NCI-H345 treated with DMSO at 0.1 percent for 48 hours (cell line): ENCODE results near the gene FRK.

Source experiments
- DNase-seq: peaks from one replicate; lab custom pipeline; 2025; ENCODE audit not compliant: unreplicated experiment; lab: John Stamatoyannopoulos, UW

FRK gene

DNA sequence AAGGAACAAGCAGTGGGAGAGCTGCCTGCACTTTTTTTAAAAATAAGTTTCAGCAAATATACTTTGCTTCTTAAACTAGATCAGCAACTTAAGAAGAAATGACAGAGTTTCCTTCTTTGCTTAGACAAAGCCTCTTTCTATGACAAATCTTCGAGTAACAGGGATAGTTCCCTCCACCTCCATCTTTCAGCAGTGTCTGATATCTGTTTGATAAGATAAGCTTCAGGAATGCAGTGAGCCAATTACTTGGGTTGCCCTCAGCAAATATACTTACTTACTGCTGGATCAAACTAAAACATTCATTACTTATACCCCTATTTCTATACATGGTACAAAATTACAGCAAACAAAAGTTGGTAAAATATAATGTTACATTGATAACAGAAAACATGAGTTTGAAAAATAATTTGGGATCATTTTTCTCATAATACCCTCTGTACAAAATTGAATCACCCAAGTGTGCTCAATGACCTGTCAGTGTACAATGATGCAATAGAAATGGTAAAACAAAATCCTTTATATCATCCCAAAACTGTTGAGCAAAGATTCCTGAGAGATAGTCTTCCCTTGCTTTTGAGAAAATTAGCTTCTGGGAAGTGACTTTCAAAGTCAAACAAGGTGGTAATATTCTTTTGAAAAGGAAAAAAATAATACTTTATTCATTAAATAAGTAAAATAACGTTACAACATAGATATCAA is 24.5 kb downstream of the FRK start:
- no peak for DNase-seq

DNA sequence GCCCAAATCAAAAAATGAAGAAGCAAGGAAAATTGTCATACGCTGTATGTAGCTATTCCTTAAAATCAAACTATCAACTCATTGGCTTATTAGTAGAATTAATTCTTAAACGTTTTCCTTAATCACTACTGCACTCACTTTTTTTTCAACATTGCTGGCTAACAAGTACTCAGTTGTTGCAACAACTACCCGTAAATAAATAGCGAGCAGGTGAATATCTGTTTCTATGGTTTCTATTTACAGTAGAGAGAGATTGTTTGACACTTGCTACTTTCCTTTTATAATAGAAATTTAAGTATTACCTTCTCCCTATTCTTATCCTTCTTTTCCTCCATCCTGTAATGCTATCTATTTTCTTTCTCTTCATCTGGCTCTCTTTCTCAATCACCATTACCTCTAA is 25.1 kb downstream of the FRK start:
- no peak for DNase-seq

DNA sequence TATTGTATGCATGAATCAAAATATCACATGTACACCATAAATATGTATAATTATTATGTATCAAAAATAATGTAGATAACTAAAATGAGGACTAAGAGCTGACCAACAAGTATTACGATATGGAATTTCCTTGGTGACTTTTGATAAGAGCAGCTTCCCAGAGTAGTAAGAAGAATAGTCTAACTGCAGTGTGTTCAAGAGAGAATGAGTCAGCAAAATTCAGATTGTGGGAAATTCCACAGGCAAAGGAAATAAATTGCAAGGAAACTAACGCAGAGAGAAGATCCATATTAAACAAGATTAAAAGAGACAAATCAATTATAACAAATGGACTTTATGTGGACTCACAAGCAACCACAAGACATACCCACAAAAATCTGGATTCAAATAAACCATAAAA is 26.4 kb downstream of the FRK start:
- no peak for DNase-seq

DNA sequence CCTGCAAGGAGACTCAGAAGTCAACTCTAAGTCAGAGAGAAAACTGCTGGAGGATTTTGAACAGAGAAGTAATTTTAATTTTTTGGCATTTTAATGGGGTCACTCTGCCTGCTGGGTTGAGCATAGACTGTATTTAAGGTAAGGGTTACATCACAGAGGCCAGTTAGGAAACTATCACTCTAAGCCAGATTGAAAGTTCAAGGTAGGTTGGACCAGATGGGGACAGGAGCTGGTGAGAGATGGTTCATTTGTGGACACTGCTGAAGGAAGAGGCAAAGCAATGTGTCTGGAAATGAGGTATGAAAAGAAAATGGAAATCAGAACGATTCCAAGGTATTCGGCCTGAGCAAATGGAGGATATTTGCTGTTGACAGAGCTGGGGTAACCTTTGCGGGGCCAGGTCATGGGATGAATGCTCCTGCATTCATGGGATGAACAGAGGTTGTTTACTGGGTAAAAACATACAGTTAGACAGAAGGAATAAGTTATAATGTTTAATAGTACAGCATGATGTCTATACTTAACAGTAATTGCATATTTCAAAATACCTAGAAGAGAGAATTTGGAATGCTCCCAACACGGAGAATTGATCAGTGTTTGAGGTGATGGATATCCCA is 26.9 kb downstream of the FRK start:
- no peak for DNase-seq

DNA sequence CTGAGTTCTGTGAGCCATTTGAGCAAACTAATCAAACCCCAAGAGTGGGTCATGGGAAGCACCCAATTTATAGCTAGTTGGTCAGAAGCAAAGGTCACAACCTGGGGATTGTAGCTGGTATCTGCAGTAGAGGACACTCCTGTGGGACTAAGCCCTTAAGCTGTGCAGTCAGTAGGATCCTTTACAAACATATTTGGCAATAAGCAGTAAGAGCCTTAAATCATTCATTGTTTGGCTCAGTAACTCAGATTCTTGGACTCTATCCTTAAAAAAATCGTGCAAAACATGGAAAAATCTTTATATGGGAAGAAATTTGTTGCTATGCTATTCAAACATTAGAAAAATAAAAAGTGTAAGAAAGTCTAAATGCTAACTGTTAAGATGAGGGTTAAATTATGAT is 29.9 kb downstream of the FRK start:
- no peak for DNase-seq

DNA sequence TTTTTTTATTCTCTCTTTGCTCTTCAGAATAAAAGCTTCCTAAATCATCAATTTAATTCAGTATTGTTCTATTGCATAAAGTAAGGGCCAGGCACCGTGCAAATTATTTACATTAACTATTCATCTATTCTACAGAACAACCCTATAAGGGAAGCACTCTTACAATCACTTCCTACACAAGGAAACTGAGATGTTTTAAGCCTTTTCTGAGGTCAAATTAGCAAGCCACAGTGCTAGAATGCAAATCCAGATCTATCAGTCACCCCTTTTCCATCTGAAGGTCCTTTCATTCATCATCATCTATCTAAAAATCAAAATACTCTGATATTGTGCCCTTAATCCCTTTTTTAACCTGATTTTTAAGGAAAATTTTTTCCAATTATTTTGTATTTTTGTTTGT is 31.2 kb downstream of the FRK start:
- no peak for DNase-seq

DNA sequence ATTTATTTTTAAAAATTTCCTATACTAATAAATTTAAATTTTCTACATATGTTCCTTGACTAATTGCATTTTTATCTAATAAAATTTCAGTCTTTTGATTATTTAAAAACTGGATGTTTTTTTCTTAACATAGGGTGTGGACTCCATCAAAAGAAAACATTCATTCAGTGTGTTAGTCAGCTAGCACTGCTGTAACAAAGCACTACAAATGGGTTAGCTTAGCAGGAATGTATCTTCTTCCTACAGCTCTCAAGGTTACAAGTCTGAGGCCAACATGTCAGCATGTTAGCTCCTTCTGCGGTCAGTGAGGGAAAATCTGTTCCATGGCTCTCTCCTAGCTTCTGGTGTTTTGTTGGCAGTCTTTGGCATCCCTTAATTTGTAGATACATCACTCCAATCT is 32.5 kb downstream of the FRK start:
- DNase-seq: no peak

DNA sequence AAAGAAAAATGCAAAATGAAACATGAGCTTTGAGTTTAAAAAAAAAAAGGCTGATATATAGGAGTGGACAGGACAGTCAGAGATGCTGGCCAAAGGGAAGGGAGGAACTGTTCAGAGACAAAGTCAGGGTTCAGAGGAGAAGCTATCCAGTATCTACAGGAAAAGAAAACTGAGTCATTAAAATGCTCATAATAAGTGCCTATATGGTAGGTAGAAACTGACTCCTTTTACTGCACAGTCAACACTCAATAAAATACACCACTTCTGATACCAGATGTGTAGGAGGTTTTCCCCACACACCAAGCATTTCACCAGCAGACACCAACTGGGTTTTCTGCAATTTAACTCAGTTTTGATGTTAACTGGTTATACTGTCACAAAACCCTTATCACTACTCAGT is 32.9 kb downstream of the FRK start:
- DNase-seq: no peak

DNA sequence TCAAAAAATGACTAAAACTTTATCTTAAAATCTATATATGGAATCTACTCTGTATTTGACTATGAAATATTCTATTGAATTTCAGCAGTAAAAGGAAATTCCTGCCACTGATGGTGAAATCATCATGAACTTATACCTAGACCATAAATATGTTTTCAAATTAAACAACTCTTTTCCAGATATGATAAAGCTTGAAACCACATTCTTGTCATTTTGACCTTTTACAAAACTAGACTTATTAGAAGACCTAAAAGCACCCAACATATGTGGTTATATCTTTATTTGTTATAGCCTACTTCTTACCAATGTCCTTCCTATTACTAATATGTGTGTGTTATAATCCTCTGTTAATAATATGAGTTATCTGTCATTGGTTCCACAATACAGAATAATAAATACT is 35.3 kb downstream of the FRK start:
- no peak for DNase-seq

DNA sequence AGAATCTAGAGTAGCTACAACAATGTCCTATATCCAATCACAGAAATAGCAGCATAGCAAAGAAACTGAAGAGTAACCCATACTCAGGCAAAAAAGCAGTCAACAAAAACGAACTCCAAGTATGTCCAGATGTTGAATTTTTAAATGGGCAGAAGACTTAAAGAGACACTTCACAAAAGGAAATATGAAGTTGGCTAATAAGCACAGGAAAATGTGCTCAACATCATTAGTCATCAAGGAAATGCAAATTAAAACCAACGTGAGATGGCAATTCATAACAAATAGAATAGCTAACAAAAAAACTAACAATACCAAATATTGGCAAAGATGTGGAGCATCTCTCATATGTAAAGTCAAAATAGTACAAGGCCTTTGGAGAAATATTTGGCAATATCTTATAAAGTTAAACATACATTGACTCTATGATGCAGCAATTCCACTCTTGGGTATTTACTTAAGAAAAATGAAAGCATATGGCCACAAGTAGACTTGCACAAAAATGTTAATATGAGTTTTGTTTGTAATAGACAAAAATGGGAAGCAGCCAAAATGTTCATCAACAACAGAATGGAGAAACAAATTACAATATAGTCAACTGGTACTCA is 37.7 kb downstream of the FRK start:
- DNase-seq: no peak

DNA sequence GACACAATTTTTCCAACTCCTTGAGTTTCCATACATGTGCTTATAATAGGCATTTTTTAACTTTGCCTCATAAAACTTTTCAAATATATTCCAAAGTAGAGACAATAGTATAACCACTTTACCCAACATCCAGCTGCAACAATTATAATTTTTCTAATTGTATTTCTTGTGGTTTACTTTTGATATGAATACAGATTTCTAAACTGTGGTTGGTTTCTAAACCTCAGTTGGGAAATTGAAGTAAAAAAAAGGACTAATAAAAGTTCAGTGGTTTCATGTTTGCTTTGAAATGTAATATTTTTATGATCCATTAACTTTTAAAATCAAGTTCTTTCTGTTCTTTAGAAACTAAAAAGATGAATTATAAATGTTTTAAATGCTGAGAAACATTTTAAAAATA is 40.0 kb downstream of the FRK start:
- no peak for DNase-seq

DNA sequence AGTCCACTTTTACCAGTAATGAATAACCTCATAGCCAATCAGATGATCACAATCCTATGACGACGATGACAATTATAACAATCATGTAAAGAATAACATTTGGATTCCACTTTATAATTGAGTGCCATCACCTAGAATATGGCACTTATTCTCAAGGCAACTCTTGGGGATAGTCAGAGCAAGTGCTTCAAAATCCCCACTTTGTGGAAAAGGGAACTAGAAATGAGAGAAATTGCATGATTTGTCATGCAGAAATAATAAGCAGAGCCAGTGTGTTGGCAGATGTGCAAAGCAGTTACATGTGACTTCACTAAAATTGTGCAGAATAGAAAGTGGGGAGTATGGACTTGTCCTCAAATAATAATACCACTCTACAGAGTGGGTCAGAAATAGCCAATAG is 41.3 kb downstream of the FRK start:
- DNase-seq: no peak

DNA sequence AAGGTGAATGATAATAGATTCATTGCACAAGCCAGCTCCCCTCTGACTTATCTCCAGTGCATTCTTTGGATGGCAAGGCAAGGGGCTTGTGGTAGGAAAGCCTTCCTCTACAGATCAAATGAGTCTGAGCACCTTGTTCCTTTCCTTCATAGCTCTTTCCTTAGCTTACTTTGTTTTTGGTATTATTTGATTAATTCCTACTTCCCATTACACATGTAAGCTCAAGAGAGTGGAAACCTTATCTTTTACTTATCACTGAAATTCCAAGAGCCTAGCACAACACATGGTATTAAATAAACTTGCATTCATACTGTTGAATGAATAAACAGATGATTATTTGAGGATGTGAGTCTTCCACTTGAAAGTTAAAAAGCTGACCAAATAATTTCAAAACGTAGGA is 41.7 kb downstream of the FRK start:
- DNase-seq: no peak

DNA sequence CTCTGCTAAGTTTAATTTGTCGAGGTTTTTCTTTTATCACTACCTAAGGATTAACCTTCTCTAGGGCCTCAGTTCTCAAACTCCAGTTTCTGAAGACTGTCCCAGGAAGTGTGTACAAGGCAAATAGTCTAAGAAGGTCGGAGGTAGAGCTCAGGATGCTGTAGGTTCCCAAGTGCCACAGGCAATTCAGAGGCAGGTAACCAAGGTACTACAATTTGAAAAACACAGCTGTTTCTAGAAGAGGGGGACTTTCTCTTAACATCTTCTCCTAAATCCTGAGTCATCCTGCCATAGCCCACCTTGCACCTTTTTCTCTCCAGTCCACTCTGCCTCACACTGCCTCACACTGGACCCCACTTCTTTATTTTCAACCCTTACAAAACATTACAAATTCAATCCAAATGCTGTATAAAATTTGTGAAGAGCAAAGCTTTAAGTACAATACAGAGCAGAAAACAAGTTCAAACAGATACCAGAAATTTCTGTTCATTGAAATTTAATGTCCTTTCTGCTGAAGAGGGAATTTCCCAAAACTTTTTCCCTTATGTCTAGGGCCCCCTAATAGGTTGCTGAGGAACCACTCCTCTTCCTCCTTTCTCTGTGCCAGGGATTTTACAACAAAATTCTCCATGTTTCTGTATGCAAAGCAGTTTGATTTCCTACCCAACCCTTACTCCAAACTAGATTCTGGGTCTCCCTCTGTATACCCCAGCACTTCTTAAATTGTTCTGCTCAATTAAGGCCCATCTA is 43.0 kb downstream of the FRK start:
- DNase-seq: no peak

DNA sequence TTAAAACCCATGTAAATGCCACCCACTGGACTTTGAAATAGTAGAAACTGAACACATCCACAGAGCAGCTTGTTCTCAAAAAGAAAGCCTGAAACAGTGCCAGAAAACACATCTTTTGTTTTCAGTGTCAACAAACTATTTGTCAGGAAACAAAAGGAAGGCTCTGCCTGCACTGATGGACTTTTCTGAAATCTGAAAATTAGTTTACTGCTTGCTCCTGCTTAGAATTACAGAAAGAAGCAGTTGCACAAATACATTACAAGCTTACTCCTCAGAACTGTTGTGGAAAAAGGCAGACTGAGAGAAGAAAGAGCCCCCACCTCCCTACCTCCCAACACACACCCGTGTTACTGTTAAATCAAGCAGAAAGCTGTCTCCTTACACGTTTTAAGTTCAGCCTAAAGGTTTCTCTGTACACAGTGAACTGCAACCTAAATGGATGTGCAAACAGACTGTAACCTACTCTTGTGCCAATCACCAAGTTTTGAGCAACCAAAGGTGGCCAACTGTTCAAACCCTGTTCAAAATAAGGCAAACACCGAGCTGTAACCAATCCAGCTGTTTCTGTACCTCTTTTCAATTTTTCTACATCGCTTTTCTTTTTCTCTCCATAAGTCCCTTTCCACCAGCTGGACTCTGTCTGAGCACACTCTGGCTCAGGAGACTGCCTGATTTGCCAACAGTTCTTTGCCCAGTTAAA is 43.7 kb downstream of the FRK start:
- no peak for DNase-seq

DNA sequence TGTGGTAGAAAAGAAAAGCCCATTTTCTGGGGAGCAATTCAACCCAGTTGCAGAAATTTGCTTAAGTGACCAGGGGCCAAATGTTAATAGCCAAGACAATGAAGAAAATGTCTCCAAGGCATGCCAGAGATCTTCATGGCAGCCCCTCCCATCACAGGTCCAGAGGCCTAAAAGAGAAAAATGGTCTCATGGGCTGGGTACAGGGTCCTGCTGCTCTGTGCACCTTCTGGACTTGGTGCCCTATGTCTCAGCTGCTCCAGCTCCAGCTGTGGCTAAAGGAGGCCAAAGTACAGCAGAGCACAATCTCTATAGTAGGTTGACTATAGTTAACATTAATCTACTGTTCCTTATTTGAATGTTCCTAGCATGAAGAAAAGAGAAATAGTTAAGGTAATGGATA is 44.7 kb downstream of the FRK start:
- no peak for DNase-seq

DNA sequence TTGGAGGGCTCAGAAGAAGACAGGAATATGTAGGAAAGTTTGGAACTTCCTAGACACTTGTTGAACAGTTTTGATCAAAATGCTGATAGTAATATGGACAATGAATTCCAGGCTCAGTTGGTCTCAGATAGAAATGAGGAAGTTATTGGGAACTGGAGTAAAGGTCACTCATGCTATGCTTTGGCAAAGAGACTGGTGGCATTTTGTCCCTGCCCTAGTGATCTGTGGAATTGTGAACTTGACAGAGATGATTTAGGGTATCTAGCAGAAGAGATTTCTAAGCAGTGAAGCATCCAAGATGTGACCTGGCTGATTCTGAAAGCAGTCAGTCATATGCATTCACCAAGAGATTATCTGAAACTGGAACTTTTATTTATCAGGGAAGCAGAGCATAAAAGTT is 45.1 kb downstream of the FRK start:
- DNase-seq: no peak

DNA sequence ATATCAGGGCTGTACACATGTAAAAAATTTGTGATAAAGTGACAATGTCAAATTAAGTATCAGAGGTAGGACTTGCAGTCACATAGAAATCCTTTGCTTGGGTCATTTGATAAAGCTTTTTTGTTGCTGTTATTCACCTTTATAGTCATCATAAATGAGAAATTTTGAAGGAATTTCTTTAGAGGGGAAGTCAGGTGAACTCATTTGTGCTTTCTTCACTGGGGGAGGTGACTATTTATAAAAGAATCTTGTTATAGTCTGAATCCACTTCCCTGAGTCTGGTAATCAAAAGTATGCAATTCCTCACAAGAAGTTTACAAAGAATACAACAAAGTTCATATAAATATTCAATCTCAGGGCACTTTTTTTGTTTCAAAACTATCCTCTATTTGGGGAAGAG is 47.7 kb downstream of the FRK start:
- no peak for DNase-seq

DNA sequence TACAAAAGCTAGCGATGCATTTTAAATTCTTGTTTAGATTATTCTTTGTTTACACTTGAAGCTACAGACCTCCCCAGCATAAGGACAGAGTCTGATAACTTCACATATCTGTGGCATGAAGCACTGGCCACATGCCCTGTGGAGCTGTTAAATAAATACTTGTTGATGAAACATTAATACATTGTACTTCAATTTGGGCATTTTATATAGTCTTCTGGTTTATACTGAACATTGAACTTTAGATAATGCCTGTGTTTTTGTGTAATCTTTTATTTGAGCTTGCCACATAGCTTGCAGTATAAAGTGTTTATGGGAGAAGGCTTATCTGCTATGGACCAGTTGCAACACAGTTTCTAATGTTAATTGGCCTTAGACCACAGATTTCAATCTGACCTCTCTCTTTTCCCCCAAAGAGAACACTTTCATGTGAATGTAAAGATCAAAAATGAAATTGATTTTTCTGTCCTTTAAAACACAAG is 48.2 kb downstream of the FRK start:
- DNase-seq: no peak

DNA sequence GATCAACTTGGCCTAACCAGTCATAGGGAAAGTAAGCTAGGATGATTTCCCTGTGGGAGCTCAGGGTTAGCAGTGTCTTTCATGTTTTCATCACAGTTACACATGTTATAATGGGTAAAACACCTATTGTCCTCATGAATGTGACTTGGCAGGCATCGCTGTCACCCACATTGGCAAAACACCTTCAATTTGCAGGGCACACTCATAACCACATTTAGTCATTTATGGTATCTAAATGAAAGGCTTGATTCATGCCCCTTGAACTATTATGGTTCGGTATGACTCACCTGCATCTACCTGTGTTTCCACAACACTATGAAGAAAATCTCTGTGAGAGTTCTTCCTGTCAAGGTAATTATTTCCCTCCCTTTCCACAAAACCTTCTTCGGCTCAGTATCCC is 49.2 kb downstream of the FRK start:
- no peak for DNase-seq

DNA sequence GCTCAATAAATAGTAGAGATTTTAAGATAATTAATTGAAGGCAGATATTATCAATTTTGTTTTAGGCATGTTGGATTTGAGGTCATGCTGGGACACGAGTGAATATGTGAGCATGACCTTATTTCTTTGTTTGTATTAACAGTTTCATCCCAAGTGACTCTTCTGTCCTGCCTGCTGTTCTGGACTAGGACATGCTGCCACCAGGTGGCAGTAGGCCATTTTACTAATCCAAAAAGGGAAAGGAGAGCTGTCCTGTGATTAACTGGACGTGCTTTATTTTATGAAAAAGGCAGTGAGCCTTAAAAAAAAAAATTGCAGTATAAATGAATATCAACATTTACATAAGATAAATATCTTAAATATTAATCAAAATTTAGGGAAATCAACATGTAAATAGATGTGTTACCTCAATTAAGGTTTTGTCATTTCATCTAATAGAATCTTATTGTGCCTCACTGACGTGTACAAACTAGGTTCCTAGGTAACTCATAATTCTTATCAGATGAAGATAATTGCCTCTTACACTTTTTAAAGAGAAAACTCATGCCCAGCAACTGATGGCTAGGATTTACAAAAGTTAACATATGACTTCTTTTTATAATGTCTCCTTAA is 49.8 kb downstream of the FRK start:
- DNase-seq: peak; percentile 18
